ENCODE data around the gene INSM1.
A peak's percentile ranks its signal among the peaks of the same experiment; 100 is the strongest.

The INSM1 gene

DNA sequence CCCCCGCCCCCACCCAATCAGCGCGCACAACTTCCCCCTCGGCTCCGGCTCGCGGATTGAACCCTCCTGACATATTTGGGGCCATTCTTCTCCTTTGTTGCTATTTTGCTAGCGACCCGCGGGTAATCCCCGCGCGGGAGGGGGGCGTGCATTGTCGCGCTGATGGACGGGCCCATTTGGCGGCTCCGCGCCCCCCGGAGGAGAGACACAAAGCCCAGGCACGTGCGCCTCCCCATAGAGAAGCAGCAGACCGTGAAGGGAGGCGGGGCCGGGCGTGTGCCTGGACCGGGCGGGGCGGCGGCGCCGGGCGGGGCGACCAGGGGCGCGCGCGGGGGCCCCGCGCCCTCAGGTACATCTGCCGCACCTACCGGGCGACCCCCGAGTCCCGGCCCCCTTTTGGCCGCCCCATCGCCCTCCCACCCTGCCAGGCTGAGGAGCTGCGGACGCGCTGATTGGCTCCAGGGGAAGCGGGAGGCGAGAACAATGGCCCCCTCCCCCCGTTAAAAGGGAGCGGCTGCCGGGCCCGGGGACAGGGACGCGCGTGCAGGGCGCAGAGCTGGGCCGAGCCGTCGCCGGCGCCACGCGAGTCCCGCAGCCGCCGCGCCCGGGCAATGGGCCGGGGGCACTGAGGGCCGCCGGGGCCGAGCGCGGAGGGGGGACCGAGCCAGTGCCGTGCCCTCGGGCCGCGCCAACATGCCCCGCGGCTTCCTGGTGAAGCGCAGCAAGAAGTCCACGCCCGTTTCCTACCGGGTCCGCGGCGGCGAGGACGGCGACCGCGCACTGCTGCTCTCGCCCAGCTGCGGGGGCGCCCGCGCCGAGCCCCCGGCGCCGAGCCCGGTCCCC lies at the start of gene INSM1:
Gene INSM1 (plus strand): TSS at position 530 of the 843 bp plus-strand sequence. CDS start 164 bp downstream, at position 694.
- DNase-seq (ENCODE audit: low spot score) = peak; percentile 65
- TF ChIP-seq CTCF (IDR thresholded peaks at IDR 0.05; ENCODE audit: extremely low read depth, missing control alignments) = no peak

- DNase-seq (ENCODE audit: low spot score) = no peak
- TF ChIP-seq CTCF (IDR thresholded peaks at IDR 0.05; ENCODE audit: extremely low read depth, missing control alignments) = no peak
Measured at GRCh38 chr20:20318365-20319161, 49.3 kb upstream of the INSM1 start.

DNA sequence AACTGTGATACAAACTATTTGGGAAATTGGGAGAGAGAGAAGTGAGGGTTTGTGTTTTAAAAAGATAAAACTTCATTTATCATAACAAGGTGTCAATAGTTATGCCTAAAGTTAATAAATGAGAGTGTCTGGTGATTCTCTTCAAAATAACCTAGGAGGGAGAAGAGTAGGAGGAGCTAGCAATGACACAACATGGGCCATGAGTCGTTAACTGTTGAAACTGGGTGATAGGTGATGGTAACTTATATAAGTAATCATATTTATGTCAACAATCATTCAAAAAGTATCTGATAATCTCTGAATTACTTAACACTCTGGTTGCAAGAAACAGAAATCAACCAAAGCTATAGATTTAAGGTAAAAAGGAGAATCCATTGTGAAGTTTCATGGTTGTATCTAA lies 46.8 kb upstream of the INSM1 start:
- no peak for DNase-seq (ENCODE audit: low spot score)
- TF ChIP-seq CTCF (IDR thresholded peaks at IDR 0.05; ENCODE audit: extremely low read depth, missing control alignments) = no peak

GRCh38 chr20:20321917-20322316 lies 46.0 kb upstream of the INSM1 start:
- no peak for DNase-seq (ENCODE audit: low spot score)
- no peak for TF ChIP-seq CTCF (IDR thresholded peaks at IDR 0.05; ENCODE audit: extremely low read depth, missing control alignments)

GRCh38 chr20:20322912-20323311 lies 45.0 kb upstream of the INSM1 start:
- TF ChIP-seq CTCF (IDR thresholded peaks at IDR 0.05; ENCODE audit: extremely low read depth, missing control alignments) = no peak

DNA sequence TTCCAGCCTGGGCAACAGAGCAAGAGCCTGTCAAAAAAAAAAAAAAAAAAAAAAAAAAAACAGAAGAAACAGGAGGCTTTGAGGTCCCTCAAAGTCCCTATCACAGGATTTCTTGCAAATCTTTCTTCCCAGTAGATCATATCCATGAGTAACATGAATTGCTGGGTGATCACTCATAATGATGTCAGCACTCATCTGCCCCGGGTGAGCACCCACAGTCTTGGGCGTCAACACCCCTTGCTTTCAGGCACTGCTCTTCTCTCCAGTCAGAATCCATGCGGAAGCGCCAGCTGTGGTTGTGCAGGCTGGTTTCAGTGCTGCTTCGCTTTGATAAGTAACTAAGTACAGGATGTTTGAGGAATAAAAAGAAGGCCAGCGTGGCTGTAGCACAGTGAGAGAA lies 40.2 kb upstream of the INSM1 start:
- no peak for DNase-seq (ENCODE audit: low spot score)
- no peak for TF ChIP-seq CTCF (IDR thresholded peaks at IDR 0.05; ENCODE audit: extremely low read depth, missing control alignments)

More at GRCh38 chr20:20322912-20323311, 45.0 kb upstream of the INSM1 start:
- no peak for DNase-seq (ENCODE audit: low spot score)

GRCh38 chr20:20329564-20329963 lies 38.3 kb upstream of the INSM1 start:
- no peak for TF ChIP-seq CTCF (IDR thresholded peaks at IDR 0.05; ENCODE audit: extremely low read depth, missing control alignments)
- no peak for DNase-seq (ENCODE audit: low spot score)
